HTERT RPE-1 (cell line): ENCODE data around the gene GATAD2B.

Source experiments
- in situ Hi-C: fragments of 300-500 bp; cut with MboI; formaldehyde crosslinking; loops from 4 replicates; pipeline ENCODE4 v1.14.3; 2020; ENCODE audit warnings: low sequenced_read_pairs

The GATAD2B gene

DNA sequence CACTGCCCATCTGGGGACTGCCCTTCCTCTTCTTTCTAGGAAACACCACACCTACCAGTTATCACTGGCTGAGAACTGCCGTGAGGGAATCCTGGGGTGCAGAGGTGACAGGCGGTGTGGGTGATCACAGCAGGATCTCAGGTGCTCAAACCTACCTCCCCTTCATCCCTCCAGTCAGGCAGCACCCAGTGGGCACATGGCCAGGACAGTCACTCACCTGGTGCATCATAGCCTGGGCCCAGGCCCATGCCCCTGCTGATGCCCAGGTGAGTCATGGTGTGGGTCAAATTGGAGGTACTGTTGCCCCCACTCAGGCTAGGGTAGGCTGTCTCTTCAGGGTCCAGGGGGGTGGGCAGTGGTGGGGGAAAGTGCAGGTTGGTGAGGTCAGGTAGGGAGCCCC lies 29.0 kb upstream of the GATAD2B start:
- in situ Hi-C loops: no loop called here

DNA sequence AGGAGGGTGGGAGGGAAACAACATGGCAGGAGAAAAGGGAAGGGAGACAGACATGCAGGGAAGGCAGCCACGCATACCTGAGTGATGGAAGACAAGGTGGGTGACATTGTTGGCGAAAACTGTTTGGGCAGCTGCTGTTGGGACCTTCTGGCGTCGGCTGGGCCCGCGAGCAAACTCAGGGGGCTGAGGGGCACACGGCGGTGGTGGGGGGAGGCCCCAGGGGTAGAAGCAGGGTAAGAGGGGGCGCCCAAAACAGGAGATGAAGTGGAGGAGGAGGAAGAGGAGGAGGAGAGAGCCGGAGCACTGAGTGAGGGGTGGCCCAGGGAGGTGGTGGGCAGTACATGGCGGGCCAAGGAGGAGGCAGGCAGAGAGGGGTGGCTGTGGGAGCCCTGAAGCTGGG lies 28.4 kb upstream of the GATAD2B start:
- in situ Hi-C loops: no loop called here

DNA sequence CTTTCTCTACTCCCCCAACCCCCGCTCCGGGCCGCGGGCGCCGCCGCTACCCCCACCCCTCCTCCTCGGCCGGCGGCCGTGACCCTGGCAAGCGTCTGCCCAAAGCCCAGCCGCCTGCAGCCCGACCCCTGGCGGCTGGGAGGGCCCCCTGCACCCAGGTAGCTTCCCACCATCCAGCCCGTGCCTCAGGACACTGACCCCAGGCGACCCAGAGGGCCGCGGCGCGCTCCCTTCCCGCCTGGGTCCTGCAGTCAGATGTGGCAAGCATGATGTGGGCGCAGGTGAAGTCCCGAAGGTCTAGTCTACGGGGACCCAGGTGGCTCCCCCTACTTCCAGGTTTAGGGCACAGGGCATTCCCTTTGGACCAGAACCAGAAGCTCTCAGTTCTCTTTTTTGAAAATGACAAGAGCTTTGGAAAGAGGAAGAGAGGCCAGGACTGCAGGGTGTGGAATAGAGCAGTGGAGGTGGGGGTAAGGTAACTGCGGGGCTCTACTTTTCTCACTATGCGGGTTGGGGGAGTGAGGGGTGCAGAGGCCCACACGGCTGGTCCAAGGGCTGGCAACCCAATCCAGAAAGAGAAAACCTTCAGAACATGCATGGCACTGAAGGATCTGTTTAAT lies 24.0 kb upstream of the GATAD2B start, which contains the start of gene DENND4B:
Gene DENND4B, minus strand, starts transcription at position 97 of the 620 bp plus-strand sequence. CDS start 2,344 bp downstream, outside the sequence.
- in situ Hi-C loops: no loop called here

DNA sequence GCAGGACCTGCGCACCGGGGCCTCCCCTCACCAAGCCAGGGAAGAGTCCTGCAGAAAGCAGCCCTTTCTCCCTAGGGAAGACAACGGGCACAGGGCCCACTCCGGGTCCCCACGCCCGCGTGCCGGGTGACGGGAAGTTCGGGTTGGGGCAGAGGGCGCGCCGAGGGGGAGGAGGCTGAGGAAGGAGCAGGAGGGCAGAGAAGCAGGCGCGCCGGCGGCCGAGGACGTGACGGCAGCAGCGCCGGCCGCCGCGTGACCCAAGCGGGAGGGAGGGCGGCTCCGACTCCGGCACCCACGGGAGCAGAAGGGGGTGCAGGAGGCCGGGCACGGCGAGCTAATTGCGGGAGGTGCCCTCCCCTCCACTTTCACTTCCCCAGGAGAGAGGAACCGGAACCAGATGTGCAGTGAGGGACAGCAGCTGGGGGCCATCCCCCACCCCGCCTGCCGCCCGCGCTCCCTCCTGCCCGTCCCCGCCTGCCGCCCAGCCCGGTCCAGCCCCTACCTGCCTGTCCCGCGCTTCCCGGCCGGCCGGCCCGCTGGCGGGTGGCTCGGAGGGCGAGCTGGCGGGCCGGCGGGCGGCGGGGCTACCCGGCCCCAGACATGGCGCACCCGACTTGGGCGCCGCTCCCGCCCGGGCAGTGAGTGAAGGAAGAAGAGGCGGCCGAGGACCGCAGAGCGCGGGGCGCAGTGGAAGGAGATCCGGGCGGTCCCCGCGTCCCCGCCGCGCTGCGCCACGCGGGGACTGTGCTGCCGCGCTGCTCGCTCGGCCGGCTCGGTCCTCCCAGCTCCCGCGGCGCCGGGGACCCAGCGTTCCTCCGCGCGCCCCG lies 23.2 kb upstream of the GATAD2B start:
- in situ Hi-C loops: no loop called here

DNA sequence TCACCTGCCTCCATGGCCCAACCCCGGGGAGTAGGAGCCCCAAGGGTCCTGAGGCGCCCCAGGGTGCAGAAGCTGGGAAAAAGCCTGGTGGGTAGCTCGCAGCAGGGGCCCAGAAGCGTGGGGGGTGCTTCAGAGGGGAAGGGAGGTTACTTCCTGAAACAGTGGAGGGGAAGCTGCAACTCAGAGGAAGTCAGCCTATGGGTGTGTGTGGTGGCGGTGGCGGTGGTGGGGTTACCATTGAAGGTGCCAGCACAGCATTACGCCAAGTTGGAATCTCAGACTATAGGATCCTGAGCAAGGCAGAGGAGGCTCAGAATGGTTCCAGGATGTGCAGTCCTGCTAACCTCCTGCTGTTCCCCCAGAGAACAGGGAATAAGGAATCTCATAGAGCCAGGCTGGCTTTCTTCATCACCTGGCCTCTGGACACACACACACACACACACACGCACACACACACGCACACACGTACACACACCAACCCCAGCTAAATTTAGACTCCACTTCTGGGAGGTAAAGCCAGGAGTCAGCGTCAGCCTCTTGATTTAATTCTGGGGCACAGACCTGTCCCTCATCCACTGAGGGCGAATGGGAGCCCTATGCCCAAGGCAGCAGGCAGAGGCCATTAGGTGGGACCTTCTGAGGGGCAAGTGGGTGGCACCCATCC lies 22.5 kb upstream of the GATAD2B start:
- in situ Hi-C loops: no loop called here

DNA sequence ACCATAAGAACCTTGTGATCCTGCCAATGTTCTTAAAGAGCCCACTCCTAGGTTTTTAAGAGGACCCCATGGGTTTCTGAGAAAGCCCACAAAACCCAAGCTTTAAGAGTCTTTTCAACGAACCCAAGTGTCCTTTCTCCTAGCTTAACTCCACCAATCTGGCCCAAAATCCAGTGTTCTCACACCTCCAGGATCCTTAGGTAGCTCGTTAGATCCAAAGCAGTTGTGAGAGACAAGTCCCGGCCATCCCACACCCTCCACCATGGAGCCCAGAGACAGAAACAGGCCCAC lies 22.0 kb upstream of the GATAD2B start:
- in situ Hi-C loops: no loop called here

DNA sequence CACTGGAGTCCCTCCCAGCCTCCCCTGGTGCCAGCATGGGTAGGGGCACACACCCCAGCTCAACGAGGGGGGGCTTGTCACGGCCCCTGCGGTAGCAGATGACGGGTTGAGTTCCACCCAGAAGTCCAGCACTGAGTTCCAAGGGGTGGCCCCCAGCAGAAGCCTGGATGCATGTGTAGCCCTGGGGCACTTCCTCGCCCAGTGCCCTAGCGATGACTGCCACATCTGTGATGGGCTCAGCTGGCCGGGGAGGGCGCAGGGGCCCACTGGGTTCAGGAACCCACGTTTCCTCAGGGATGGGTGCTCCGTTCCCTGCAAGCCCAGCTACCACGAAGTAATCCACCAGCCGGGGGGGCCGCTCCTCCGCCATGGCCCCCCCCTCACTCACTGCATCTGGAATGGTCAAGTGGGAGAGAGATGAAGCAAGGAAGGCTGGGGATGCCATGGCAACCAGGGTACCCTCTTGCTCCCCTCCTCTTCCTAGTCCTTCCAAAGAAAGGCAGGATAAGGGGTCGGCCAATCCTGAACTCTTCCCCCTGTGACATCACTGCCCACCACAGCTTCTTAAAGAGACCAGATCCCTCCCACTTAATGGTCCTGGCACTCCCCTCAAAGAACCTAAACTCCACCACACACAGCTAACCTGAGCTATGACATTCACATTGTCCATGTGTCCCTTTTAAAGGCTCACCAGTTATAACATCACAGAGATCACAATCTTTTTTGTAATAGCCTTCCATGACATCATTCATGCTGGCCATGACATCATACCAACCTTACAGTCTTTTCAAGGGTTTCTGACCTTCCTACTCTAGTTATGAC lies 21.4 kb upstream of the GATAD2B start:
- in situ Hi-C loops: no loop called here

DNA sequence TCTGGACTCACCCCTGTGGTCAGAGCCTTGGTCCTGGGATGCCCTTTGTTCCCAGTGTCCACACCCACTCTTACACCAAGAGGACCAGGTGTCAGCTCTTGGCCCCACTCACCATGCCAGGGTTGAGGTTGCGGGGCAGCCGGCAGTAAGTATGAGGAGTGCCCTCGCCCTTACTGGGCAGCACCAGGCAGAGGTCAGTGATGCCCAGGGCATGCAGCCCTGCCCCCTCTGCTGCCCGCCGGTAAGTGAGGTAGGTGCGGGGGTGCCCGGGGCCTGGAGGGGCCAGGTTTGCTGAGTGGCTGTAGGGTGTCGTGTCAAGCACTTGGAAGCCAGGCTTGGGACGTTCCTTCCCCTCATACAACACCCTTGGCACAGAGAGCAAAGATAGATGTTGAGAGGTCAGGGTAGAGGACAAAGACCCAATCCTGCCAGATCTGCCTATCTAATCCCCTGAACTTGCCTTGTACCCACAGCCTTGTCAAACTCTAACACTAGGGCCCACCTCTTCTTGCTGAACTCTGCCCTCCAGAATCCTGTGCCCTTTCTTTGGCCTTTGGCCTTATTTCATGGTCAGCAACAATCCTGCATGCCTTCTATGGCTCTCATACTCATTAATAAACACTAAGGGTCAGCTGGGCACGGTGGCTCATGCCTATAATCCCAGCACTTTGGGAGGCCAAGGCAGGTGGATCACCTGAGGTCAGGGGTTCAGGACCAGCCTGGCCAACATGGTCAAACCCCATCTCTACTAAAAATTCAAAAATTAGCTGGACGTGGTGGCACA lies 20.2 kb upstream of the GATAD2B start:
- in situ Hi-C loops: no loop called here

DNA sequence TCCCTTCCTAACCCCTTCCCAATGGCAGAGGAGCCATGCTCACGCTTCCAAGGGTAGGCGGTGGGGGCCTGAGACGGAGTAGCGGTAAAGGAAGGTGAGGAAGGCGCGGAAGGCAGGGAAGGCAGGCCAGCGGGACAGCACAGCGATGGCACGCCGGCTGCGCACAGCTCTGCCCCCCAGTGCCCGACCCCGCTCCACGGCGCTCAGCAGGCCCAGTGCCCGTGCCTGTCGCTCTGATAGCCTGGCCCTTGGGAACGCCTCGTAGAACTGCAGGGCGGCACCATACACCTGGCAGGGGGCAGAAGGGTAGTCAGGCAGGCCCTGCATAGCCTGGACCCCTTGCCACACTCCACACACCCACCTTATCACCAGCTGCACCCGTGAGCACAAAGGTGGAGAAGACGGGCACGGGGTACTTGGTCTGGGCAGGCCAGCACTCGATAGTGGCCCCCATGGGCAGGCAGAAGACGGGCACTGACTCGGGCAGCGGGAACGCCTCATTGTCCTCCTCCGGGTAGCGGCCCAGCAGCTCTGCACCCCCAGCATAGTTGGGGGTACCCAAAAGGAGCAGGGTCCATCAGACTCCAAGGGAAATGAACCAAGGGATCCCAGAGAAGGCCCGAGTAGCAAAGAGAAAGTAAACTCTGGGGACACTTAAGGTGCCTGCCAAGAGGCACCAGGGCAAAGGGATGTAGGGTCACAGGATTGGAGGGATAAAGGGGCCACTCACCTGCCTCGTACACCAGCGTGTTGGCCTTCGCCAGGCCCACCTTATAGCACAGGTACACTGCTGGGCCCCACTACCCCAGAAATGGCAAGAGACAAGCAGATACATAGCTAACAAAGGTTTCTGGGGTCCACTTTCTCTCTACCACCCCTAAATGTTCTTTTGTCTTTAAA lies 19.3 kb upstream of the GATAD2B start:
- in situ Hi-C loops: no loop called here

DNA sequence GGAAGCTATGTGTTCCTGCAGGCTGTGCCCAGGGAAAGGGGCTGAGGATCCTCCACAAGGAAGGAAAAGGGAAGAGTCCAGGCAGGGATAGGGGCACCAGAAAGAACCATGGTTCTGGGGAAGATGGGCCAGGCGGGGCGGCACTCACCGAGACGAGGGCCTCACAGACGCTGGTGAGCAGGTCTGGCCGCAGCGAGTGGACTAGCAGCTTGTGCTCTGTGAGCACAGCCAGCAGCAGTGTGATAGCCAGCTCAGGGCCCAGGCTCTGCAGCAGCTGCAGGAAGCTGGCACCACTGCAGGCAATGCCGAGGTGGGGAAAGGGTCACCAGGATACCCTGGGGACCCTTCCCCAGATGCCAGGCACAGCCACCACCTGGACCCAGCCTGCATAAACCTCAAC lies 18.0 kb upstream of the GATAD2B start:
- in situ Hi-C loops: no loop called here

DNA sequence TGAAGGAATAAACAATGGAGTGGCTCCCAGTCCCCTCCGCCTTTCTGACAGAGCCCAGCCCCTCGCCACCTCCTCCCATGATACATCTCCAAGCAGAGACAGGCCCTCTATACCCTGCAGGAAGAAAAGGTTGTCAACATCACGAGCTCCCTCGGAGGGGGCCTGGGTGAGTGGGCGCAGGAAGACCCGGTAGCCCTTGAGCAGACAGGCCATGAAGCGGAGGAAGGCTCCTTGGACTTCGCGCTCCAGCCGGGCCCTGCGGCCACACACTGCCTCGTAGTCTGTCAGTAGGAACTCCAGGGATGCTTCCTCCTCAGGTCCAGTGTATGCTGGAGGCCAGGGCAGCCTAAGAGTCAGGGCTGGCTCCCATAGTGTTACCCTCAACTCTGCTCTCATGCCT lies 16.7 kb upstream of the GATAD2B start:
- in situ Hi-C loops: no loop called here

DNA sequence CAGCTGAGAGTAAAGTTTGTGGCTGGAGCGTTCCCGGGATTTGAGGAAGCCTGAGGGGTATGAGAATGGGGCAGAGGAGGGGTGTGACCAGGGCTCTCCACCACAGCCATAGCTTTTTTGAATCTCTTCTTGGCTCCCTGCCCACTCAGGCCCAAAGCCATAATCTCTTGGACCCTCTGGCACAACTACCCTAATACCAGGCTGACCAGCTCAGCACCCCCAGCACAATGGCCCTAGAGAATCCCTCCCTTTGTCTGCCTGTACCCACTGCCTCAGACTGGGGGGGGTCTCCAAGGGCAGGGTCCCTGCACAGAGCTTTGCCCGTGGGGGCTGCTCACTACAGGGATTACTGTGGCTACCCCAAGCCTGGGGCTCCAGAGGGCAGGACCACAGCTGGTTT lies 16.2 kb upstream of the GATAD2B start:
- in situ Hi-C loops: no loop called here

DNA sequence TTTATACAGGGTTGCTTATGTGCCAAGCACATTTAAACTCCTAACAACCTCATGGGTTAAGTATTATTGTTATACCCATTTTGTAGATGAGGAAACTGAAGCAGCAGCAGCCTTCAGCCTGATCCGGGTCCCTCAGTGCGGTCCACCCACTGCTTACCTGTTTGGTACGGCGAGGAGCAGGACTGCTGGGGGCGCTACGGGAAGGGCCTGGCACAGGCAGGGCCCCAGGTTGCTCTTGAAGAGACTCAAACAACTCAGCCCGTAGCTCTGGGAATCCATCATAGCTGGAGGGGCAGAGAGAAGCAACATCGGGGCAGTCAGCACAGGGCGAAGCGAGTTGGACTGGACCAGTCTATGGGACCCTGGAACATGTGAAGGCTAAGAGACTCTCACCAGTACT lies 14.6 kb upstream of the GATAD2B start:
- in situ Hi-C loops: no loop called here

DNA sequence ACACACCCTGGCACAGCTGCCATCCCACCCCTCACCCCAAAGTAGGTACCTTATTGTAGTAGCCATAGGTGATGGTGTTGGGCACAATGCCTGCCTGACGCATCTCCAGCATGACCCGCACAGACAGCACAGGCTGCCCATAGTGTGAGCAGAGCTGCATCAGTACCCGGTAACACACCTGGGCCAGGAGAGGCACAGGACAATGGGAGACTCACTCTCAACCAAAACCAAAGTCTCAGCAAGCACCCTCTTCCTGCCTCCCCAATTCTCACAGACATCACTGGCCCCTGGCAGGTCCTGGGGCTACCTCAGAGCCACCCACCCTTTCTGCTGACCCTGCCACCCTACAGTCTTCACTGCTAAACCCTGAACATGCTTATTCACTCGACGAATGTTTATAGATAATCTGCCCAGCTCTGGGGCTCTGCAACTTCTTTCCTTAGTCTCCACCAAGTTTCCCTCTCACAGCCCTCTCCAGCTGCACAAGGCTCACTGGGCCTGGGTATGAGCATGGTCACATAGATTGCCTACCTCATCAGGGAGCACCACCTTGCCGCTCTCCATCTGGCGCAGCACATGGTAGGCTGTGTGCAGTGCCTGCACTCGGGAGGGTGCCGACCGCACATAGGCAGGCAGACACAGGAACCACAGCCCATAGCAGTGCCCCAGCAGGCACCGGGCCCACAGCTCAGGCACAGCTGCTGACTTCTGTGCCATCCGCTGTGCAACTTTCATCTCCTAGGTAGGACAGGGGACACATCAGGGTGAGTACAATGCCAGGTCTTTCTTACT lies 13.4 kb upstream of the GATAD2B start:
- in situ Hi-C loops: no loop called here

DNA sequence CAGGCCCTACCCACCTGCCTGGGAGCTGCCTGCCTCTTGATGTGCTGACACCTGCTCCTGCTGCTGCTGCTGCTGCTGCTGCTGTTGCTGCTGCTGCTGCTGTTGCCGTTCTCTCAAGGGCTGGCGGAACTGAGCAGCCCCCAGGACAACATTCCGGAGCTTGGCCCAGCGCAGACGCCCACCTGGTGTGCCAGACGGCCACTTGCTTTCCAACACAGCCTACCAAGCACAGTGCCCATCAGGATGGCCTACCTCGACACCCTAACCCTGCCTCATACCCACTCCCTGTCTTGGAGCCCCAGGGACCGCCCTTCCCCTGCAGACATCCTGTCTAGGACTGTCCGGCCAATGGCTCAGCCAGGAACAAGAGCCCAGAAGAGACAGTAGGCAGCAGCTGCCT lies 12.0 kb upstream of the GATAD2B start:
- in situ Hi-C loops: no loop called here

DNA sequence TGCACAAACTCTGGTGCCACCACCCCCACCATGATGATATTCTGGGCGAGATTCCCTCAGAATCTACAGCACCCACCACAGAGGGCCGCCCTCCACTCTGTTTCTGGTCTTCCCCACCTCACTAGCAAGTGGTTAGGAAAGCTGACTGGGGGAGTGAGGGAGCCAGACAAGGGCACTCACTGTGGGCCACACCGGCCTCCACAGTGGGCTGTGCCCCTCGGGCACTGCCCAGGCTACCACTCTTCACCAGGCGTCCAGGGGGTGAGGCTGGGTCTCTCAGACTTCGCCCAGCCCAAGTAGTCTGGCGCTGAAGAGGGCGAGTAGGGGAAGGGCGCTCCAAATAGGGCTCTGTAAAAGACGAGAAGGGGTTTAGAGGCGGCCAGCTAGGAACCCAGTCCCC lies 11.2 kb upstream of the GATAD2B start:
- in situ Hi-C loops: no loop called here

DNA sequence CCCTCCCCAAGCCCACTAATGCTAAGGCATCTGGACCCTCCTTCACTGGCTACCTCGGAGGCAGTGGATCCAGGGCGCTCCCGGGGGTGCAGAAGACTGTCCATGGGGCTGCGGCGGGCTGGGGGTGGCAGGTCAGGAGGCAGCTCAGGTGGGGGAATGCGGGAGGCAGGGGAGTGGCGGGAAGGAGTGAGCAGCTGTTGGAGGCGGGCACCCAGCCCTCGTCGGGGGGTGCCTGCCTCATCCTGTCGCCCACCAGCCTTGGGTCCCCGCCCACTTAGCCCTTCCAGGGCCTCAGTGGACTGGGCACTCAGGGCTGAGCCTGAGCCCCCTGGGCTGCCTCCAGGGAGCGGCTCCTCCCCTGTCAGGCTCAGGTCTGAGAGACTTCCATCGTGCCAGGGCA lies 10.7 kb upstream of the GATAD2B start:
- in situ Hi-C loops: no loop called here

DNA sequence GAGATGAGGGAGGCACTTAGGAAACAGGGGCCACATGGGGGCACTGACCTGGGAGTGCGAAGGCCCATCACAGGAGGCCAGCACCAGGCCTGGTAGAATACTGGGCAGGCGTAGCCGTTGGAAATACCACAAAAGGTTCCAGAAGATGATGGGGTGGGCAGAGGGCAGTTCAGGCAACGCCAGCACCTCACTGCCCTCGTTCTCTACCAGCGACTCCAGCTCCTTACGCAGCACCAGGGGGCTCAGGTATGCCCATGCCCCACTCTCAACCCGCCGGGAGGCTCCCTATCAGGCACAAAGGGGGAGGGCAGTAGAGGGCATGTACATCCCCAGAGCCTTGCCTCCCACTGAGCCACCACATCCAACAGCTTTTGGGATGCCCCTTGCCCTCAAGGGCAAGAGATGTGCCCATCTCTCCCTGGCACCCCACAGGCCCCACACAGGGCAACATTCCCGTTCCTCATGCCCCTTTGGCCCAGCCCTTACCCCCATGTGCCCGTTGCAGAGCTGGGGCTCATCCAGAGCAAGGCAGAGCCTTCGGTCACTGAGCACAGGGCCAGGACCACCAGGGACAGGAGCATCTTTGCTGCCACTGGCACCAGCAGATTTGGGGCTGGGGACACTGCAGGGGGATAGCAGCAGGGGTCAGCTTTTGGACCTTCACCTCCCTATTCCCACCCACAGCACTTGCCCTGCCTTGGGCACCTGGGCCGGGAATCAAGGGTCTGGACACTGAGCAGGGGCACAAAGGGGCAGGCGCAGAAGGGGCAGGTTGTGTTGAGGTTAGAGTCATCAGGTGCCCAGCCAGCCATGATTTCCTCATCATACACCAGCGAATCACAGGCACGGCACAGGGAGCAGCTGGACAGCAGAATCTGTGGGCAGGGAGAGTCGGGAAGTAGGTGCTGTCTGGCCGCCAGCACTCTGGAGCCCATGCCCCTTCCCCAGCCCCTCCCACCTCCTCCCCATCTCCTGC lies 9.7 kb upstream of the GATAD2B start:
- in situ Hi-C loops: no loop called here
